Stimulated activated CD4-positive, alpha-beta T cell treated with anti-CD3 and anti-CD28 coated beads, Interleukin-4, amount 100 ng/mL, for 48 hours (primary cell): Measurements from ENCODE around the gene METTL8.
"Not testable (repeated sequence)": the region's sequence is repeated elsewhere in the genome, so short reads cannot be mapped to it uniquely, and the experiment has no call there.

Source experiments
- DNase-seq, 2 donors: peaks; one replicate each; pipeline ENCODE4 v3.0.0-alpha.2; 2020; ENCODE audit warnings: low read depth in 2 of 2

The METTL8 gene

DNA sequence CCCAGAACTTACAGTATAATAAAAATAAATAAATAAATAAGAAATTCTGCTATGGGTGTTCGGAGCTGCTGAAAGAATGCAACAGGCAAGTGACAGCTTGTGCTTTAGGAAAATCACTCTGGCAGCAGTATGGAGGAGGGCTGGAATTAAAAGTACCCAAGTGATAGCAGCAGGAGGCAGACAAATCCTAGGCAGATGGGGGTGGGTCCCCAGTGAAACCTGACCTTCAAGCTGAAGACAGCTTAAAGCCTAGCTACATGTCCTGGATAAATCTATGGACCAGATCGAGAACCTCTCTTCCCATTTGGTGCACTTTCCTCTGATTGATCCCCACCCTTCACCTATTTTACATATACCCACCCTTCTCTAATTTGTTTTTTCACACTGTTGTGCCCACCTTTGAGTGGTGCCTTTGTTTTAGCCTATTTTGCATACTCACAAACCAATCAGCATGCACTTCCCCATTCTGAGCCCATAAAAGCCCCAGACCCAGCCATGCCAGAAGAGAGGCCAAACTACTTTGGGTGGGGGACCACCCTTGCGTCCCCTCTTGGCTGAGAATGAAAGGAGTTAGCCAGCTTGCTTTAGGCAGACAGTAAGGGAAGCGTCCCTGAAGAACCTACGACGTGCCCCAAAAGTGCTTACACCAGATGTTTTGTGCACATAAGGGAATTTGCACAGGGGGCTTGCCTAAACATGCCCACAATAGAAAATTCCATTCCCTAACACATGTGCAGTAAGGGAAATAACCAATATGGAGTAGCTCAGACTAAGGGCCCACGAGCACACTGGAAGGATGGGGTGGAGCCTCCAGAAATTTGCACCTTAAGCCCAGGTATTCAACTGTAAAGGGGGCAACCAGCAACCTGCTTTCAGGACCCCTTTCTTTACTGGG, 3.0 kb downstream of the METTL8 start:
- no peak for DNase-seq

DNA sequence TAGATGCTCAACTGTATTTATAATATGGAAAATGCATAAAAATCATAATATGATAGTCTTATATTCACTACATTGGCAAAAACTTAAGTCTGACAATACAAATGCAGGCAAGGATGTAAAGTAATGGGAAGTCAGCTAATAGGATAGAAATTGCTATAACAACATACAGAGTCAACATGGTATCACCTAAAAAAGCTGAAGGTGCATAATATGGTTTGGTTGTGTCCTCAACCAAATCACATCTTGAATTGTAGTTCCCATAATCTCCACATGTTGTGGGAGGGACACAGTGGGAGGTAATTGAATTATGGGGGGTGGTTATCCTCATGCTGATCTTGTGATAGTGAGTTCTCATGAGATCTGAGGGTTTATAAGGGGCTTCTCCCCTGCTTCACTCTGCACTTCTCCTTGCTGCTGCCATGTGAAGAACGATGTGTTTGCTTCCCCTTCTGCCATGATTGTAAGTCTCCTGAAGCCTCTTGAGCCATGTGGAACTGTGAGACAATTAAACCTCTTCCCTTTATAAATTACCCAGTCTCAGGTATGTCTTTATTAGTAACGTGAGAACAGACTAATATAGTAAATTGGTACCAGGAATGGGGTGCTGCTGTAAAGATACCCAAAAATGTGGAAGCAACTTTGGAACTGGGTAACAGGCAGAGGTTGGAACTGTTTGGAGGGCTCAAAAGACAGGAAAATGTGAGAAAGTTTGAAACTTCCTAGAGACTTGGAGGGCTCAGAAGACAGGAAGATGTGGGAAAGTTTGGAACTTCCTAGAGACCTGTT, 10.9 kb downstream of the METTL8 start:
- DNase-seq: not testable (repeated sequence)

GRCh38 chr2:171420728-171421563, 12.8 kb downstream of the METTL8 start:
- no peak for DNase-seq

DNA sequence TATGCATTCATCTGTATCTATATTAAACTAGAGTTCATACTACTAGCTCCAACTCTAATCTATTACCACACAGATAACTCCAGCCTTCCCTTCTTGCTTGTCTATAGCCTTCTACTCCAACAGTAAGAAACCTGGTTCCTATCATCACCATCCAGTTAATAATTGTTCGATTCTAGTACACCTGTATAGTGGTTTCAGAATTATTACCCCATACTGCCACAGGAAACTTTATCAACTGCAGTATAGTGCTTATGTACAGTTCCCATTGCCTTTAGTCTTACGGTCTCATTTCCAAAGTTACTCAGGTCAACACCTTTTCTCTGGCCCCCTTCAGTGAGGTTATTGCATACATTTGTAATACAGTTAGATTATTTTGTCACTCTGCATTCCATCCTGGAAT, 14.5 kb downstream of the METTL8 start:
- no peak for DNase-seq

DNA sequence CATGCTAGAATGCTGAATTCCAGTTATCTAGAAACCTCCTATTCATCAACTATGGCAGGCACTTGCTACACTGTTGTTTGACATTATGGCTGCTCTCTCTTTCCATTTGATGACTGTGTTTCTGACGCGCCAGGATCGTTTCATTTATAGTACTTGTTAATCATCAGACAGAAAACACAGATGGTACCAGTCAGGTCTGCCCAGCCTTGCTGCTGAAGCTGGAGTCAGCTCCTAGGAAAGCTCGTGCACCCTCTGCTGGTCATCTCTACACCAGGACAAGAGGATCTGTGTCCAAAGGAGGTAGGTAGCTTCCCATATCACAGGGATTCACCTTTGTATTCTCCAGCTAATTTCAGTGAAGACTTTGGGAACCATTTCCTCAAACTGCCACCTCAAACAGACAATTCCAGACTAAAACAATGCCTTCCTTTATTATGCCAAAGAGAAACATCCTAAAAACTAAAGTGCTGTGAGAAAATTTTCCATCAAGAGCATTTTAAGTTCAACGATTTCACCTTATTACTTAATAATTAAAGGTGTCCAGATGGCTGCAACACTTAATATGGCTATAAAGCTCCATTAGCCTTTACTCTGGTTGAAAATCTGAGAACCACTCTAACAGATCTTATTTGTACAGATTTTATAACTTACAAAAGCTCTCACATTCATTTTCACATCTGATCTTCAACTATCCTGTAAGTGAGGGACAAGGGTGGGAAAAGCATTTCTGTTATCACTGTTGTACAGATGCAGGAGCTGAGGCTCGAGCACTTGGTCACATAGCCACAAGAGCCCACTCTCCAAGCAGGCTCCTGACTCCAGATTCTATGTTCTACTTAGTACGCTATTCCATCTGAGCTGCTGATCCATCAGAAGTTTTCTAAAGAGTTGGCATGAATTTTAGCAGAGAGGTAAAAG, 17.5 kb downstream of the METTL8 start:
- peak; percentile 71 to 86 for DNase-seq

DNA sequence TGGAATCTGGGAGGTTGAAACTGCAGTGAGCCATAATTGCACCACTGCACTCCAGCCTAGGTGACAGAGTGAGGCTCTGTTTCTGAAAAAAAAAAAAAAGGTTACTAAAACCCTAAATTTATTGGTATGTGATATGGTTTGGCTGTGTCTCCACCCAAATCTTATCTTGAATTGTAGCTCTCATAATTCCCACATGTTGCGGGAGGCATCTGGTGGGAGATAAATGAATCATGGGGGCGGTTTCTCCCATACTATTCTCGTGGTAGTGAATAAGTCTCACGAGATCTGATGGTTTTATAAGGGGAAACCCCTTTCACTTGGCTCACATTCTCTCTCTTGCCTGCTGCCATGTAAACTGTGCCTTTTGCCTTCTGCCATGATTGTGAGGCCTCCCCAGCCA, 19.1 kb downstream of the METTL8 start:
- DNase-seq: not testable (repeated sequence)

DNA sequence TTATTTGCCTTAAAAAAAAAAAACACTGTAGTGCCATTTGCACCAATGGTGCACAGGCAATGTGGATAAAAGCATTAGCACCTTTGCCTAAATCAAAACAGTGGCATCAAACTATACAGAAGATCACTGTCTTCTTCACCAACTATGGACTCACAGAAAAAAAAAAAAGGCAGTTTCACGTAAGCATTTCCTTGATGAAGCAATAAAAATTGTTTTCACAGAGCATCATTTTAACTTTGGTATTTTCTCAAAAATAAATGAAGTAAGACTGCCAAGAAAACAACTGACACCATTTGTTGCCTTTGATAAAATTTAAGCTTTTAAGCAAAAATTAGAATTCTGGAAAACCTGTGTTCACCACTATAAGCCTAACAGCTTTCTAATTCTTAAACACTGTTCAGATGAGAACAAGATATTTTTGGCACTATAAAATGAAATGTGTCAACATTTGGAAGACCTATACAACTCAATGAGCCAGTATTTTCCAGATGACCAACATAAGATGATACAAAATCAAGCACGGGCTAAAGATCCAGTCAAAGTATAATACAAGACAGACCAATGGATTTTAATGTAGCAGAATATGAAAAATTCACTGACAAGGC, 21.1 kb downstream of the METTL8 start:
- DNase-seq: no peak

GRCh38 chr2:171411791-171412483, 21.9 kb downstream of the METTL8 start:
- no peak for DNase-seq

GRCh38 chr2:171411214-171411613, 22.6 kb downstream of the METTL8 start:
- no peak for DNase-seq

- no peak for DNase-seq
These were observed 23.2 kb downstream of the METTL8 start for GRCh38 chr2:171410624-171411023.

GRCh38 chr2:171410101-171410500, 23.7 kb downstream of the METTL8 start:
- DNase-seq: no peak

DNA sequence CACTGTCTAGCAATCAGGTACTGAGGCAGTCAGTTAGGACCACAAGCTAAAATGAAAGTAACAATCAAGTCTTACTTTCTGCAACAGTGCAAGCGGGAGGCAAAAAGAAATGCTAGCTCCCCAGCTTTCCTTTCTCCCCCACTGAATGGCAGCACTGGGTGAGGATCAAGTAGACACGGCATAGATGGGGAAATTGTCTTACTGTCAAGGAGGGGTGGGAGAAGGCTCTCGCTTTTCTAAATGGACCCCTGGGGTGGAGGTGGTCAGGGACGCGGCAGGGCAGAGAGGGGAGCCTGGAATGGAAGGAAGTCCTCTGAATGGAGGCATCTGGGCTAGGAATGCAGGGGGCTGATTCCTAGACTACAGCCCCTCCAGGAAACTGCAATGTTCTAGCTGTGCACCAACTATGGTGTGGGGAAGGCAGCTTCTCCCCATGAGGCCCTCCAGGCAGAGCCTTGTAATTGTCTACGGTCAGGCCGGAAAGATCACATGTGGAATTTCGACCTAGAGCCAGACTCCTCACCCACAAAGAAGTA, 24.3 kb downstream of the METTL8 start:
- no peak for DNase-seq

DNA sequence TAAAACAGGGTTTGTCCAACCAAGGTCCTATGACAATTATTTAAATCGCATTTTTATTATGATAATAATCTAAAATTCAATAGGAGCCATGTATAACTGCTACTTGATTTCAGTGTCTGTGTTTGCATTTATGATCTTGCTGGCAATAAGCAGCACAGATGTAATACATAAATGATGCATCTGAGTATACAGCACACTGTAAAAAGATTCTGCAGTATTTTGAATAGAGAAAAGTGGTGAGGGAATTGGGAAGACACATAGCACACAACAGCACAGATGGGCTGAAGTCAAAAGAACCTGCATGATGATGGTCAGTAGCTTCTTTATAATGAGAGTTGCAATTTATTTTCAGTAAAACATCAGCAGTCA, 26.1 kb downstream of the METTL8 start:
- no peak for DNase-seq

- no peak for DNase-seq
These were observed 26.6 kb downstream of the METTL8 start for GRCh38 chr2:171407030-171407675.

DNA sequence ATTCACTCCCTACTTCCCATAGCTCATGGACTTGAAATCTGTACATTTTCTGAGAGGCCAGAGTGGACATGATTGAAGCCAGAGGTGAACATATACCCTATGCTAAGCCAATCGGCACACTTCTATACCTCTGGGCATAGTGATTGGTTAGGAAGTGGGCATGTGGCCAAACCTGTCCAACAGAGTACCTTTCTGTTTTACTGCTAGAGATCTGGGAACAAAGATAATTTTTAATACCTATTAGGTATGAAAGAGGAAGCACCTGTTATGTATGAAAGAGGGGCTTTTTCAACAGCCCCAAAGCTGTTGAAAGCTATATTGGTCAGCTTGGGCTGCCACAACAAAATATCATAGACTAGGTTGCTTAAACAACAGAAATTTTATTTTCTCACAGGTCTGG, 27.7 kb downstream of the METTL8 start:
- DNase-seq: no peak

DNA sequence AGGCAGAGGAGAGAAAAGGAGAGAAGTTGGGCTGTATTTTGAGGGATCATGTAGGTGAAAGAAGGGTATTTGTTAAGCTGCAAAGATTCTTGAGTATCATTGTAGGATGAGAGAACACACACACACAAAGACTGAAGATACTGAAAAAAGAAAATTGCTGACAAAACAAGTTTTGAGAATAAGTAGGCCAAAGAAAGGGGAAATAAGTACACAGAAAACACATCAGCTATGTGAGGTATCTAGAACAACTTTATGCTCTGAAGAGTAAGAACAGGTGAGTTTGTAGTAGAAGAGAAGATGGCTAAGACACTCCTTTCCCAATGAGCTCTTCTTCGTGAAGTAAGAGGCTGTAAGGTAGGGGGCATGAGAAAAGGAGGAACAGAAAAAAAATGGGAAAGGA, 28.2 kb downstream of the METTL8 start:
- DNase-seq: no peak

DNA sequence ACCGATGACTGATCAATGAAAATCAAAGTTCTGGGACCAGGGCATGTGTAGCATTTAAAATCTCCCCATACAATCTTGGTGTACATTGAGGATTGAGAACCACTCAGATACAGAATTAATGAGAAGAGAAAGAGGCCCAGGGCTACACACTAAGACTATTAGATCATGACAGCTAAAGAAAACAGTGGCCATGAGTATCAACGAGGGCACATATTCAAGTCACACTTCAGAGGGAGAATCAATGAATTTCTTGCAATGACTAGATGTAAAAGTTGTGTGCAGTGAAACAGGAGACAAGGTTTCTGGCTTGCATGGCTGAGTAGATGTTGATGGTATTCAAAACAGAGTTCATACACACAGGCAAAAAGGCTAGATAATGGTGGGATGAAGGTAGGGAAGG, 29.1 kb downstream of the METTL8 start:
- DNase-seq: no peak

DNA sequence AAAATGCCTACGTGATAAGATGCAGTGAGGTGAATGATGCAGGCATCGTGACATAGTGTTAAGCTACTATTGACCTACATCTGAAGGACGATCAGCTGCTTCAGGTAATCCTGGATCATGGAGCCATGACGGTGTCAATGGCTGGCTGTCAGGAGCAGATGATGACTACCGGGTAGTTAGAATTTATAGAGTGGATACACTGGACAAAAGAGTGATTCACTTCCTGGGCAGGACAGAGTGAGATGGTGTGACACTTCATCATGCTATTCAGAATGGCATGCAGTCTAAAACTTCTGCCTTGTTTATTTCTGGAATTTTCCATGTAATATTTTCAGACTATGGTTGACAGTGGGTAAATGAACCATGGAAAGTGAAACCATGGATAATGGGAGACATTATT, 29.5 kb downstream of the METTL8 start:
- DNase-seq: no peak

DNA sequence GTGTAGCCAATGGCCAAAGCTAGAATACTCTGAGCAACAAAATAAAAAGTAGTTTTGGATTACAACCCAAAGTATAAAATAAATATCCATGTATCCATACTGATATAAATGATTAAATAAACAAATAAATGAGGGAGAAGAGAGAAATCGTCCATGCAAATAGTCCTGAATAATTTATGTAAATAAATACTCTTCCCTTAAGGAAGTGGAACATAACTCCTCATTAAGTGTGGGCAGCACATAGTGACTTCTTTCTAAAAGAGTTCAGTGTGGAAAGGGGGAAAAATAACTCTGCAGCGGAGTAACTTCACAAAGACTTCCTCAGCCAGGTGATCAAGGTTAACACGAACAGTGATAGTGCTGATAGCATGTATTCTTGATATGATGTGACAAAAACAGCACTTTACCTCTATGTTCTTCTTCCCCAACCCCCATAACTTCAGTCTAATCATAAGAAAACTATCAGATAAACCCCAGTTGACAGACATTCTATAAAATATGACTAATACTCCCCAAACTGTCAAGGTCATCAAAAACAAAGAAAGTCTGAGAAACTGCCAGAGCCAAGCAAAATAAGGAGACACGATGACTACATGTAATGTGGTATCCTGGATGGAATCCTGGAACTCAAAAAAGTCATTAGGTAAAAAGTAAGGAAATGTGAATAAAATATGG, 30.7 kb downstream of the METTL8 start:
- no peak for DNase-seq
